Measurements from ENCODE around the gene RNF115.
"Not testable (repeated sequence)": the region's sequence is repeated elsewhere in the genome, so short reads cannot be mapped to it uniquely, and the experiment has no call there.

Gene RNF115

GRCh38 chr1:145726193-145726592, 97.7 kb downstream of the RNF115 start:
- DNase-seq: not testable (repeated sequence)

- DNase-seq: peak; percentile 57
These were observed 102.8 kb downstream of the RNF115 start for GRCh38 chr1:145720878-145721671.

- no peak for DNase-seq
These were observed 103.4 kb downstream of the RNF115 start for GRCh38 chr1:145720556-145720877.

- DNase-seq: no peak
These were observed 104.4 kb downstream of the RNF115 start, which contains the start of gene CD160 for GRCh38 chr1:145719230-145720079. CD160 (plus strand) TSS chr1:145719499; CDS start chr1:145728328, 8,829 bp downstream.

GRCh38 chr1:145718465-145718864, 105.4 kb downstream of the RNF115 start:
- not testable (repeated sequence) for DNase-seq

GRCh38 chr1:145717833-145718232, 106.1 kb downstream of the RNF115 start:
- DNase-seq: no peak

GRCh38 chr1:145716641-145717345, 107.1 kb downstream of the RNF115 start:
- DNase-seq: no peak

- DNase-seq: no peak
These were observed 109.3 kb downstream of the RNF115 start for GRCh38 chr1:145714524-145715111.

- no peak for DNase-seq
These were observed 112.7 kb downstream of the RNF115 start for GRCh38 chr1:145711213-145711651.

GRCh38 chr1:145710291-145711027, 113.4 kb downstream of the RNF115 start:
- DNase-seq: no peak

- no peak for DNase-seq
These were observed 115.8 kb downstream of the RNF115 start for GRCh38 chr1:145708063-145708462.

- no peak for DNase-seq
These were observed 116.6 kb downstream of the RNF115 start, which contains the start of gene PDZK1 for GRCh38 chr1:145707183-145707867. PDZK1 (minus strand) TSS chr1:145707368; CDS start chr1:145688021, 19,347 bp downstream.

- DNase-seq: no peak
These were observed 117.7 kb downstream of the RNF115 start for GRCh38 chr1:145706086-145706664.

GRCh38 chr1:145705622-145706021, 118.3 kb downstream of the RNF115 start:
- no peak for DNase-seq

GRCh38 chr1:145702826-145703225, 121.1 kb downstream of the RNF115 start:
- no peak for DNase-seq

GRCh38 chr1:145702052-145702451, 121.8 kb downstream of the RNF115 start:
- no peak for DNase-seq

GRCh38 chr1:145701306-145701862, 122.5 kb downstream of the RNF115 start:
- no peak for DNase-seq

GRCh38 chr1:145696630-145696960, 127.3 kb downstream of the RNF115 start:
- no peak for DNase-seq

GRCh38 chr1:145695821-145696629, 127.9 kb downstream of the RNF115 start:
- no peak for DNase-seq

Measured in activated T-cell treated with anti-CD3 and anti-CD28 coated beads for 4 hours (primary cell).